HEK293T (cell line): Measurements from ENCODE around the gene ATP6V1G2.

Source experiments
- CTCF ChIA-PET: fragments of 350-600 bp; formaldehyde crosslinking; extraction: SDS; loops from one replicate; lab custom pipeline; 2021; ENCODE audit warnings: antibody characterized with exemption, inconsistent platforms; lab: Yijun Ruan, JAX
- POLR2A ChIA-PET: fragments of 350-600 bp; formaldehyde crosslinking; extraction: SDS; loops from one replicate; lab custom pipeline; 2020; ENCODE audit warnings: antibody characterized with exemption, inconsistent platforms; lab: Yijun Ruan, JAX
- DNase-seq: peaks from one replicate; pipeline ENCODE4 v3.0.0; 2012; ENCODE audit warnings: mixed read lengths; ENCODE audit errors: extremely low spot score
- ARNT ChIP-seq: fragments of 450-650 bp; IDR thresholded peaks from 2 replicates; pipeline ENCODE4 v1.6.1; 2017; ENCODE audit warnings: mild to moderate bottlenecking
- BHLHE40 ChIP-seq: fragments of 450-650 bp; IDR thresholded peaks from 2 replicates; pipeline ENCODE4 v1.6.1; 2016; ENCODE audit warnings: mild to moderate bottlenecking, moderate library complexity, borderline replicate concordance
- CTBP1 ChIP-seq: fragments of 450-650 bp; IDR thresholded peaks from 2 replicates; pipeline ENCODE4 v1.6.1; 2016; ENCODE audit warnings: borderline replicate concordance
- ELF4 ChIP-seq: fragments of 450-650 bp; IDR thresholded peaks from 2 replicates; pipeline ENCODE4 v1.6.1; 2017; ENCODE audit warnings: antibody characterized with exemption
- FOXA1 ChIP-seq: fragments of 450-650 bp; IDR thresholded peaks from 2 replicates; pipeline ENCODE4 v1.6.1; 2016; ENCODE audit warnings: mild to moderate bottlenecking
- FOXK2 ChIP-seq: fragments of 450-650 bp; IDR thresholded peaks from 2 replicates; pipeline ENCODE4 v1.6.1; 2016; ENCODE audit warnings: mild to moderate bottlenecking
- FOXM1 ChIP-seq: fragments of 450-650 bp; IDR thresholded peaks from 2 replicates; pipeline ENCODE4 v1.6.1; 2017; ENCODE audit warnings: mild to moderate bottlenecking, borderline replicate concordance
- HDGF ChIP-seq: fragments of 450-650 bp; IDR thresholded peaks from 2 replicates; pipeline ENCODE4 v1.6.1; 2017; ENCODE audit warnings: antibody characterized with exemption, borderline replicate concordance
- L3MBTL2 ChIP-seq: fragments of 450-650 bp; conservative IDR thresholded peaks from 2 replicates; pipeline ENCODE4 v1.6.1; 2016; ENCODE audit warnings: mild to moderate bottlenecking
- LEF1 ChIP-seq: fragments of 450-650 bp; IDR thresholded peaks from 2 replicates; pipeline ENCODE4 v1.6.1; 2017; ENCODE audit warnings: mild to moderate bottlenecking, borderline replicate concordance
- NFRKB ChIP-seq: fragments of 450-650 bp; IDR thresholded peaks from 2 replicates; pipeline ENCODE4 v1.6.1; 2016; ENCODE audit warnings: mild to moderate bottlenecking, moderate library complexity
- SP1 ChIP-seq: fragments of 450-650 bp; IDR thresholded peaks from 2 replicates; pipeline ENCODE4 v1.6.1; 2017
- SUZ12 ChIP-seq: fragments of 450-650 bp; IDR thresholded peaks from 2 replicates; pipeline ENCODE4 v1.6.1; 2016; ENCODE audit warnings: mild to moderate bottlenecking
- TARDBP ChIP-seq: fragments of 450-650 bp; IDR thresholded peaks from 2 replicates; pipeline ENCODE4 v1.6.1; 2016
- ZNF384 ChIP-seq: fragments of 450-650 bp; IDR thresholded peaks from 2 replicates; pipeline ENCODE4 v1.6.1; 2016
- TF ChIP-seq, protein P1 (sequence below): fragments of 450-650 bp; IDR thresholded peaks from 2 replicates; pipeline ENCODE4 v1.6.1; 2016

The ATP6V1G2 gene

DNA sequence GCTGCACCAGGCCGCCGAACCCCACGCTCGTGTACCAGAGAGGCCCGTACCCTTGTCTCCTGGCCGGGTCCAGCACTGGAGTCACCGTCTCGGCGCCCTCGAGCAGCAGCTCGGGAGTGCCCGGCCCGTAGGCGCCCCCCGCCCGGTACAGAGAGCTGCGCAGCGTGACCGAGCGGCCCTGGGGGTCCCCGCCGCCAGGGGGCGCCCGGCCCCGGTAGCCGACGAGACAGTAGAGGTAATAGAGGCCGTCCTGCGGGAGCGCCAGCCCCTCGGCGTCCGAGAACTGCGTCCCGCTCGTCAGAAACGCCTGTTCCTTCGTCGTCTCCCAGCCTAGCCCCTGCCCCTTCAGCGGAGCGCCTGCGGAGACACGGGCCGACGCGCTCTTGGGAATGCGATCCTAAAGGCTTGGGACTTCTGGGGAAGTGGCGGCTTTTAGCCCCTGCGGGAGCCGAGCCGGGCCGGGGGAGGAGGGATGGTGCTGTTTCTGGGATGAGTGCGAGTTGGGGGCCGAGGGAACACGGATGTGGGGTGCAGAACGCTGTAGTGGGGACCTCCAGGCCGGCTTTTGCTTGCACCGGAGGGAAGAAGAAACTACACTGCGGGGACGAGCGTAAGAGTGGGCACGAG is 34.5 kb upstream of the ATP6V1G2 start:
- CTCF ChIA-PET: interaction anchor here (1.0 to 13.5 kb wide), 5 partner anchors 9 to 32 kb away, joined by 5 to 149 read pairs (median 7); partner anchors contain the start of gene NCR3
- peak; percentile 96 for DNase-seq
- POLR2A ChIA-PET: interaction anchor here (0.6 to 3.5 kb wide), 11 partner anchors 10 to 133 kb away, joined by 3 to 23 read pairs (median 3); partner anchors contain the start of genes ATP6V1G2, DDX39B, GPANK1 and NCR3
- TF ChIP-seq TARDBP (0 out of 2 replicates have a peak, but pooled peaks have one; percentile 8), L3MBTL2 (peak; percentile 86), ELF4 (no peak)

DNA sequence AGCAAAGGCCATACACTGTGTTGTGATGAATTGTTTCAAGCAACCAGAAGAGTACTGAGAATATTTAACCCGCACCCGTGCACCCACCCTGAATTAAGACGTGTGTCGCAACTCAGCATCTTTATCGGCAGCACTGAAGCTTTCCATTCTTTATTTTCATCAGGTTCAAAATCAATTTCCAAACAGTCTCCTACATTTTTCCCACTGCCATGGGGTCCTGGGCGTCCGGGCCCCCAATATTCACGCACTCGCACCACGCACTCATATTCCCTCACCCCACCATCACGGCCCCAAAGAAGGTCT is 34.0 kb upstream of the ATP6V1G2 start:
- DNase-seq: no peak
- ChIA-PET CTCF (interaction anchor here (0.6 to 13.5 kb wide), 6 partner anchors 9 to 85 kb away, joined by 3 to 149 read pairs (median 6); partner anchors contain the start of gene NCR3), POLR2A (interaction anchor here (0.6 to 3.5 kb wide), 8 partner anchors 9 to 133 kb away, joined by 3 to 23 read pairs (median 4); partner anchors contain the start of genes ATP6V1G2, DDX39B, NCR3 and NFKBIL1)
- TF ChIP-seq ARNT (no peak), LEF1 (no peak), L3MBTL2 (no peak), CTBP1 (no peak), FOXA1 (no peak), SP1 (no peak), NFRKB (no peak), FOXK2 (no peak), TARDBP (no peak), FOXM1 (no peak), ELF4 (no peak), ZNF384 (no peak), SUZ12 (no peak), HDGF (no peak), BHLHE40 (no peak)
- TF ChIP-seq, protein P1, sequence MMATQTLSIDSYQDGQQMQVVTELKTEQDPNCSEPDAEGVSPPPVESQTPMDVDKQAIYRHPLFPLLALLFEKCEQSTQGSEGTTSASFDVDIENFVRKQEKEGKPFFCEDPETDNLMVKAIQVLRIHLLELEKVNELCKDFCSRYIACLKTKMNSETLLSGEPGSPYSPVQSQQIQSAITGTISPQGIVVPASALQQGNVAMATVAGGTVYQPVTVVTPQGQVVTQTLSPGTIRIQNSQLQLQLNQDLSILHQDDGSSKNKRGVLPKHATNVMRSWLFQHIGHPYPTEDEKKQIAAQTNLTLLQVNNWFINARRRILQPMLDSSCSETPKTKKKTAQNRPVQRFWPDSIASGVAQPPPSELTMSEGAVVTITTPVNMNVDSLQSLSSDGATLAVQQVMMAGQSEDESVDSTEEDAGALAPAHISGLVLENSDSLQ: no peak

DNA sequence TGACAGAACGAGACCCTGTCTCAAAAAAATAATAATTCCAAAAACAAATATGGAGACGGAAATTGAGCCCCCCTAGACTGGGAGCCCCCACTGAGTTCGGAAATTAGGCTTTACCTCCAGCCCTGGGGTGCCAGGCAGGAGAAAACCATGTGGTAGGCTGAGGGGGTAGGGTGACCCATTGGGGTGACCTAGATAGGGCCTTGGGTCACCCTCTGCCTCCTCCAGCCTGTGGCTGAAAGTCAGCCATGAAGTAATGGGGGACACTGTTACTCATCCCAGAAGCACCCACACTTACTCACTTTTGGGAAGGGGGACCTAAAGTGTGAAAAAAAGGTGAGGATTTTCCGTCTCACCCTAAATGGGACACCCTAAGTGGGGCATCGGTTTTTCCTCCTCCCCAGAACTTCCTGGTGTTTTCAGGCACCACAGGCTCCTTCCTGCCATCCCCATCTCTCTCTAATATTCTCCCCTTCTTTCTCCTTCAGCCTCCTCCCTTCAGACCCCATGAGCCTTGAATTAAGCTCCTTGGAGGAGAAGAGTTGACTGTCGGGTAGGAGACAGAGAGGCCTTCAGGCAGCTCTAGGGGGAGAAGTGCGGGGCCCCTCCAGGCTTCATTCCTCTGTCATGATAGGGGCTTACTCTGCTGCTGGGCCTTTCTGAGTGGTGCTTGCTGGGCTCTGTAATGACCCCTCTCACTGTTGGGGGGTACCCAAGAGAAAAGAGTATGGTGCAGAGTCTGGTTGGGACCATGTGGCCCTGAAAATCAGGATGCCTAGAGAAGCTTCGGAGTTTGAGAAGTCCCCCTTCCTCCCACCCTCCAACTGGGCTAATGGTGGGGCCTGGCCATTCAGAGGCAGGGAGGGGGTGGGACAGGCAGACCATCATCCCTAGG is 33.4 kb upstream of the ATP6V1G2 start:
- TF ChIP-seq ARNT (no peak), L3MBTL2 (no peak), SP1 (no peak), TARDBP (no peak)
- TF ChIP-seq, protein P1: no peak
- DNase-seq: no peak
- CTCF ChIA-PET: interaction anchor here (0.6 to 13.5 kb wide), 6 partner anchors 9 to 85 kb away, joined by 3 to 149 read pairs (median 6); partner anchors contain the start of gene NCR3
- POLR2A ChIA-PET: interaction anchor here (0.6 to 3.5 kb wide), 5 partner anchors 13 to 38 kb away, joined by 3 to 23 read pairs (median 4); partner anchors contain the start of genes ATP6V1G2, DDX39B, NCR3 and NFKBIL1

DNA sequence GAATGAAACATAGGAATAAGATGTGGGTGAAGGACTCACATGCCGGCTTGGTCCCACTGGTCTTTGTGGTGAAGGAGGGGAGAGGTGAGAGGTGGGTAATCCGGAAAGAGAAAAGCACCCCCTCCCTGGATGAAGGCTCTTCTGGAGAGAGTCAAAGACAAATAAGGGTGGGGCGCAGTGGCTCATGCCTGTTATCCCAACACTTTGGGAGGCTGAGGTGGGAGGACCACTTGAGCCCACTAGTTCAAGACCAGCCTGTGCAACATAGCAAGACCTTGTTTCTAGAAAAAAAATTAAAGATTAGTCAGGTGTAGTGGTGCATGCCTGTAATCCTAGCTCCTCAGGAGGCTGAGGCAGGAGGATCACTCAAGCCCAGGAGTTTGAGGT is 32.7 kb upstream of the ATP6V1G2 start:
- ChIA-PET CTCF (interaction anchor here (13.5 kb wide), 1 partner anchor 17 kb away, joined by 149 read pairs; the partner anchor contains the start of gene NCR3), POLR2A (no interaction called here)
- TF ChIP-seq BHLHE40 (no peak), FOXA1 (no peak), FOXK2 (no peak), ELF4 (no peak), HDGF (no peak), ZNF384 (no peak), ARNT (no peak), NFRKB (no peak), L3MBTL2 (no peak), SUZ12 (no peak)
- DNase-seq: no peak

DNA sequence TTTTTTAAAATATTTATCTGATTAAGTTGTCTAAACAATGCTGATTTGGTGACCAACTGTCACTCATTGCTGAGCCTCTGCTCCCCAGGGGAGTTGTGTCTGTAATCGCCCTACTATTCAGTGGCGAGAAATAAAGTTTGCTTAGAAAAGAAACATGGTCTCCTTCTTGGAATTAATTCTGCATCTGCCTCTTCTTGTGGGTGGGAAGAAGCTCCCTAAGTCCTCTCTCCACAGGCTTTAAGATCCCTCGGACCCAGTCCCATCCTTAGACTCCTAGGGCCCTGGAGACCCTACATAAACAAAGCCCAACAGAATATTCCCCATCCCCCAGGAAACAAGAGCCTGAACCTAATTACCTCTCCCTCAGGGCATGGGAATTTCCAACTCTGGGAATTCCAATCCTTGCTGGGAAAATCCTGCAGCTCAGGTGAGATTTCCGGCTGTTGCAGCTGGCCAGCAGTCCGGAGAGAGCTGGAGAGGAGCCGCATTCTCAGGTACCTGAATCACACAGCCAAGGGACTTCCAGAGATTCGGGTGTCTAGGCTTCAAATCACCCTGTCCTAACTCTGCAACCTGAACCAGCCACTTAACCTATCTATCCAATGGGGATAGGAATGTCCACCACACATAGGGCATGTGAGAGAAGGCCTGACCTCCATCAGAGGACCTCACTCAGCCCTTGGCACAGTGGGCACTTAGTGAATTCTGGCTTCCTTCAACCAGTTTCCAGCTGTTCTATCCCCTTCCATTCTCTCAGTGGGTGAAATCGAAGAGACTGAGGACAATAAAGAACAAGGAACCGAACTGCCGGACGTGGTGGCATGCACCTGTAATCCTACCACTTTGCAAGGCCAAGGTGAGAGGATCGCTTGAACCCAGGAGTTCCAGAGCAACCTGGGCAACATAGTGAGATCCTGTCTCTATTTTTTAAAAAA is 32.0 kb upstream of the ATP6V1G2 start:
- no peak for DNase-seq
- CTCF ChIA-PET: interaction anchor here (1.3 to 13.5 kb wide), 2 partner anchors 8 to 18 kb away, joined by 4 to 149 read pairs; partner anchors contain the start of genes LST1 and NCR3
- POLR2A ChIA-PET: interaction anchor here (0.8 to 1.3 kb wide), 3 partner anchors 12 to 31 kb away, joined by 3 read pairs; partner anchors contain the start of gene NFKBIL1
- TF ChIP-seq LEF1 (no peak), ZNF384 (no peak), SUZ12 (no peak), TARDBP (no peak), FOXM1 (no peak), FOXK2 (no peak), ARNT (no peak), L3MBTL2 (no peak), ELF4 (no peak), CTBP1 (no peak)

DNA sequence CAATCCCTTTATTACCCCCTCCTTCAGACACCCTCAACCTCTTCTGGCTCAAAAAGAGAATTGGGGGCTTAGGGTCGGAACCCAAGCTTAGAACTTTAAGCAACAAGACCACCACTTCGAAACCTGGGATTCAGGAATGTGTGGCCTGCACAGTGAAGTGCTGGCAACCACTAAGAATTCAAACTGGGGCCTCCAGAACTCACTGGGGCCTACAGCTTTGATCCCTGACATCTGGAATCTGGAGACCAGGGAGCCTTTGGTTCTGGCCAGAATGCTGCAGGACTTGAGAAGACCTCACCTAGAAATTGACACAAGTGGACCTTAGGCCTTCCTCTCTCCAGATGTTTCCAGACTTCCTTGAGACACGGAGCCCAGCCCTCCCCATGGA is 31.2 kb upstream of the ATP6V1G2 start:
- DNase-seq: no peak
- POLR2A ChIA-PET: interaction anchor here (0.8 to 1.3 kb wide), 3 partner anchors 11 to 30 kb away, joined by 3 read pairs; partner anchors contain the start of gene NFKBIL1
- TF ChIP-seq ARNT: no peak
- no peak for TF ChIP-seq SUZ12
- TF ChIP-seq SP1: no peak
- no peak for TF ChIP-seq ZNF384
- no peak for TF ChIP-seq ELF4
- TF ChIP-seq TARDBP: no peak
- no peak for TF ChIP-seq CTBP1
- TF ChIP-seq HDGF: no peak
- TF ChIP-seq LEF1: no peak
- no peak for TF ChIP-seq NFRKB
- no peak for TF ChIP-seq FOXA1
- no peak for TF ChIP-seq BHLHE40
- no peak for TF ChIP-seq L3MBTL2
- CTCF ChIA-PET: interaction anchor here (1.3 to 13.5 kb wide), 2 partner anchors 9 to 19 kb away, joined by 4 to 149 read pairs; partner anchors contain the start of genes LST1 and NCR3
